ENCODE data around the gene CERS3. TPM values are rescaled to one million over a fixed set of nuclear protein-coding genes. Genes with fewer than 3 reads are reported as not detected.

The CERS3 gene
- total and polyA plus RNA-seq, 5 donors from 2014 or later: 0.12 to 0.17 TPM; not detected in 3

DNA sequence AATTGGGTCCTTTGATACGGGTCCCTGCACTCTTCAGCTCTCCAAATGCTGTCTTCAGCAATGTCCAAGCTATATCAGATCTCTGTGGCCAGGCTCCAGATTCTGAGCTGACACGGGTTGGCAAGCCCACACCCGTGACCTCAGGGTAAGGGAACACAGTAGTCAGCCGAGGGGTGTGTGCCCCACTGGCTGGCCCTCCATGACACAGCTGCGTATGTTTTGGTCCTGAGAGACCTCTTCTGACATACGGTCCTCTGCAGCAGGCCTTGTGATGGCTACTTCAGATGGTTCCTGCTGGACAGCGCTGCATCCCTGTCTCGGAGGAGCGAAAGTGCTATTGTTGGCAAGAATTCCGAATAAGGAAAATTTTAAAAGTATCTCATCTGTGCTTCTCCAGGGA lies 101.8 kb downstream of the CERS3 start:
- Mint-ChIP-seq H3K4me1 (no peaks in the 10 kb centered on the region), H3K27me3 (no peaks in the 10 kb centered on the region), H3K9me3 (peaks cover 0 to 21% (median 2%) of the 10 kb centered on the region in 7 donors), H3K4me3 (no peak overlapping the region), H3K36me3 (peaks cover 11% of the 10 kb centered on the region), H3K27ac (no peak overlapping the region)
- Histone ChIP-seq H3K27ac (ENCODE audit: insufficient read depth, low read length, poor library complexity, severe bottlenecking) (no peak overlapping the region), H3K36me3 (ENCODE audit: control insufficient read depth, insufficient read depth, low read length) (no peaks in the 10 kb centered on the region), H3K4me3 (ENCODE audit: low read depth, low read length) (no peak overlapping the region), H3K27me3 (ENCODE audit: control insufficient read depth, insufficient read depth, low read length) (no peaks in the 10 kb centered on the region), H3K4me1 (ENCODE audit: control insufficient read depth, insufficient read depth, low read length, poor library complexity, severe bottlenecking) (no peaks in the 10 kb centered on the region), H3K9me3 (ENCODE audit: control insufficient read depth in 2 of 2, low read length in 2 of 2) (peaks cover 5 to 8% of the 10 kb centered on the region in 2 experiments)
- DNase-seq (no peak), ATAC-seq (ENCODE audit: low read depth in 2 of 2) (no peak)

DNA sequence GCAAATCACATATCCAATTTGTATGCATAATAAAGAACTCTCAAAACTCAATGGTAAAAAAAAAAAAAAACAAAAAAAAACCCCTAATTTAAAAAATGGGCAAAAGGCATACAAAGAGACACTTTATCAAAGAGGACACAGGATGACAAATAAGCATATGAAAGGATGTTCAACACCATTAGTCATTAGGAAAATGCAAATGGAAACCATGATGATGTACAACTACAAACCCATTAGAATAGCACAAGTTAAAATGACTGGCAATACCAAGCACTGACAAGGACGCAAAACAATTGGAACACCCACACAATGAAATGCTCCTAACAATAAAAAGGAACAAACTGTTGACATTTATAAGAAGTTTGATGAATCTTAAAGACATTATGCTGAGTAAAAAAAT lies 123.6 kb downstream of the CERS3 start:
- Mint-ChIP-seq H3K36me3 (peaks cover 3% of the 10 kb centered on the region), H3K4me1 (no peaks in the 10 kb centered on the region), H3K27ac (no peak overlapping the region), H3K9me3 (peaks cover 0 to 8% (median 0%) of the 10 kb centered on the region in 7 donors), H3K4me3 (no peak overlapping the region), H3K27me3 (peaks cover 5% of the 10 kb centered on the region)
- no peaks in the 10 kb centered on the region for H3K36me3 ChIP-seq (ENCODE audit: control insufficient read depth, insufficient read depth, low read length)
- DNase-seq (no peak), ATAC-seq (ENCODE audit: low read depth in 2 of 2) (no peak)
- no peak overlapping the region for H3K4me3 ChIP-seq (ENCODE audit: low read depth, low read length)
- no peaks in the 10 kb centered on the region for H3K9me3 ChIP-seq (ENCODE audit: control insufficient read depth in 2 of 2, low read length in 2 of 2)
- no peaks in the 10 kb centered on the region for H3K4me1 ChIP-seq (ENCODE audit: control insufficient read depth, insufficient read depth, low read length, poor library complexity, severe bottlenecking)
- peaks cover under 1% of the 10 kb centered on the region for H3K27me3 ChIP-seq (ENCODE audit: control insufficient read depth, insufficient read depth, low read length)
- no peak overlapping the region for H3K27ac ChIP-seq (ENCODE audit: insufficient read depth, low read length, poor library complexity, severe bottlenecking)

DNA sequence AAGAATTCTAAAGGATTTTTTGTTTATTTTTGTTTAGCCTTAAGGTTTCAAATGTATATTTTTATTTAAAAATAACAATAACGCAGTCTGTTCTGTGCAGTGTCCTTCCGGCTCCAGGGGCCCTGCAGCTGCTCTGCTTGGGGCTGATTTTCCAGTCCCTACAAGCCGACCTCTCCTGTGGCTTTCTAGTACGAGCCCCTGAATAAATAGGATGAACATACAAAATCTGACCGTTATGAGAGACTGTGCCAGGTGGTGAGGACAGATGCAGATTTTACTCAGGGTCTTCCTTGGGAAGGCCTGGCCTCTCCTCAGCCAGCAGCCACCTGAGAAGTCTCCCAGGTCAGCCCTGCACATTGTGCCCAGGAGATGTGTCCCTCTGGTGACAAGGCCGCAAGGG lies 127.8 kb downstream of the CERS3 start:
- Histone ChIP-seq H3K27me3 (ENCODE audit: control insufficient read depth, insufficient read depth, low read length) (peaks cover 2% of the 10 kb centered on the region), H3K9me3 (ENCODE audit: control insufficient read depth in 2 of 2, low read length in 2 of 2) (no peaks in the 10 kb centered on the region), H3K36me3 (ENCODE audit: control insufficient read depth, insufficient read depth, low read length) (no peaks in the 10 kb centered on the region), H3K4me3 (ENCODE audit: low read depth, low read length) (no peak overlapping the region), H3K4me1 (ENCODE audit: control insufficient read depth, insufficient read depth, low read length, poor library complexity, severe bottlenecking) (no peaks in the 10 kb centered on the region), H3K27ac (ENCODE audit: insufficient read depth, low read length, poor library complexity, severe bottlenecking) (no peak overlapping the region)
- Mint-ChIP-seq H3K27me3 (peaks cover 18% of the 10 kb centered on the region), H3K4me3 (no peak overlapping the region), H3K4me1 (no peaks in the 10 kb centered on the region), H3K27ac (no peak overlapping the region), H3K9me3 (peaks cover 0 to 6% (median 0%) of the 10 kb centered on the region in 7 donors), H3K36me3 (peaks cover 3% of the 10 kb centered on the region)
- no peak for DNase-seq
- no peak for ATAC-seq (ENCODE audit: low read depth in 2 of 2)

DNA sequence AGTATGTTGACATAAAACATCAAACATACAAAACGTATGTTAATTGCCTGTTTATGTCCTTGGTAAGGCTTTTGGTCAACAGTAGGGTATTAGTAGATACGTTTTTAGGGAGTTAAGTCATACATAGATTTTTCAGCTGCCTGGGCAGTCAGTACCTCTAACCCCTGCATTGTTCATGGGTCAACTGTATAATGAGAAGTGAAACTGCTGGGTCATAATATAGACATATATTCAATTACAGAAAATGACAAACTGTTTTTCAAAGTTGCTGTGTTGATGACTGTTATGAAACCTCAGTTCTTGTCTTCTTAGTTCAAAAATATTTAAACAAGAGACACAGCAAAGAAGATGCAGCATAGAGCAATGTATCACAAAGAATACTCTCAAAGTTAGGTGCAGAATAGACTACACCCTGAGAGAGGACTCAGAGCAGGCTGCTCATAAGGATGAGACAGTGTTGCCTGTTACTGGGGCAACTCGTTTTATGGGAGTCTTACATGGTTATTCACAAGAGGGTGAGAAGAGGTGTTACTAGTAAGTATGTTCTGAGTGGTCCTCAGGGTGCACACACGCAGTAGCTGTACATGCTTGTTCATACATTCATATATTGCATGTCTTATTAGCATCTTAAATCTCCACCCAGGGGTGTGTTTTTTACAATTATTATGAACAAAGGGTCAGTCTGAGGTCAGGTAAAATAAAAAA lies 133.9 kb downstream of the CERS3 start:
- no peak overlapping the region for H3K27ac ChIP-seq (ENCODE audit: insufficient read depth, low read length, poor library complexity, severe bottlenecking)
- no peak overlapping the region for H3K4me3 ChIP-seq (ENCODE audit: low read depth, low read length)
- no peak for DNase-seq
- H3K27me3 Mint-ChIP-seq: peaks cover 22% of the 10 kb centered on the region
- H3K36me3 ChIP-seq (ENCODE audit: control insufficient read depth, insufficient read depth, low read length): no peaks in the 10 kb centered on the region
- no peaks in the 10 kb centered on the region for H3K9me3 ChIP-seq (ENCODE audit: control insufficient read depth in 2 of 2, low read length in 2 of 2)
- H3K27ac Mint-ChIP-seq: no peak overlapping the region
- H3K36me3 Mint-ChIP-seq: no peaks in the 10 kb centered on the region
- H3K4me1 Mint-ChIP-seq: no peaks in the 10 kb centered on the region
- no peak for ATAC-seq (ENCODE audit: low read depth in 2 of 2)
- H3K4me1 ChIP-seq (ENCODE audit: control insufficient read depth, insufficient read depth, low read length, poor library complexity, severe bottlenecking): no peaks in the 10 kb centered on the region
- no peak overlapping the region for H3K4me3 Mint-ChIP-seq
- no peaks in the 10 kb centered on the region for H3K27me3 ChIP-seq (ENCODE audit: control insufficient read depth, insufficient read depth, low read length)
- H3K9me3 Mint-ChIP-seq: no peaks in the 10 kb centered on the region

DNA sequence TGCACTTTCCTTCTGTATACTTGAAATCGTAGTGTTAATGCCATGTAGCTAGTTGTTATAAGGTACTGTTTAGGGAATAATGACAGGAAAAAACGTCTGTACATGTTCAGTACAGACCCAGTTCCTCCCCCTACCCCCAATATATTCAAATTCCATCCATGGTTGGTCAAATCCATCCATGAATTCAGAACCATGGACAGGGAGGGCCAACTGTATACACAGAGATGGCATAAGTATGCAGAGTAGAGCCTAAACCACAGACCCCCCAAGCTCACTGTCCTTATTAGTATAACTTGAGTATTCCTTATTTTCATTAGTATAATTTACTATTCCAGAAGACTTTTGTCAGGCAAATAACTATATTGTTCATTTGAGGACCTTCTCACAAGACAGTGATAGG lies 135.7 kb downstream of the CERS3 start:
- H3K4me1 Mint-ChIP-seq: no peaks in the 10 kb centered on the region
- ATAC-seq (ENCODE audit: low read depth in 2 of 2): no peak
- H3K4me1 ChIP-seq (ENCODE audit: control insufficient read depth, insufficient read depth, low read length, poor library complexity, severe bottlenecking): no peaks in the 10 kb centered on the region
- H3K27me3 Mint-ChIP-seq: peaks cover 20% of the 10 kb centered on the region
- no peak overlapping the region for H3K4me3 ChIP-seq (ENCODE audit: low read depth, low read length)
- no peak overlapping the region for H3K27ac Mint-ChIP-seq
- no peaks in the 10 kb centered on the region for H3K9me3 Mint-ChIP-seq
- H3K36me3 ChIP-seq (ENCODE audit: control insufficient read depth, insufficient read depth, low read length): no peaks in the 10 kb centered on the region
- no peak for DNase-seq
- H3K27me3 ChIP-seq (ENCODE audit: control insufficient read depth, insufficient read depth, low read length): peaks cover 1% of the 10 kb centered on the region
- H3K4me3 Mint-ChIP-seq: no peak overlapping the region
- H3K36me3 Mint-ChIP-seq: no peaks in the 10 kb centered on the region
- H3K27ac ChIP-seq (ENCODE audit: insufficient read depth, low read length, poor library complexity, severe bottlenecking): no peak overlapping the region
- H3K9me3 ChIP-seq (ENCODE audit: control insufficient read depth in 2 of 2, low read length in 2 of 2): no peaks in the 10 kb centered on the region

DNA sequence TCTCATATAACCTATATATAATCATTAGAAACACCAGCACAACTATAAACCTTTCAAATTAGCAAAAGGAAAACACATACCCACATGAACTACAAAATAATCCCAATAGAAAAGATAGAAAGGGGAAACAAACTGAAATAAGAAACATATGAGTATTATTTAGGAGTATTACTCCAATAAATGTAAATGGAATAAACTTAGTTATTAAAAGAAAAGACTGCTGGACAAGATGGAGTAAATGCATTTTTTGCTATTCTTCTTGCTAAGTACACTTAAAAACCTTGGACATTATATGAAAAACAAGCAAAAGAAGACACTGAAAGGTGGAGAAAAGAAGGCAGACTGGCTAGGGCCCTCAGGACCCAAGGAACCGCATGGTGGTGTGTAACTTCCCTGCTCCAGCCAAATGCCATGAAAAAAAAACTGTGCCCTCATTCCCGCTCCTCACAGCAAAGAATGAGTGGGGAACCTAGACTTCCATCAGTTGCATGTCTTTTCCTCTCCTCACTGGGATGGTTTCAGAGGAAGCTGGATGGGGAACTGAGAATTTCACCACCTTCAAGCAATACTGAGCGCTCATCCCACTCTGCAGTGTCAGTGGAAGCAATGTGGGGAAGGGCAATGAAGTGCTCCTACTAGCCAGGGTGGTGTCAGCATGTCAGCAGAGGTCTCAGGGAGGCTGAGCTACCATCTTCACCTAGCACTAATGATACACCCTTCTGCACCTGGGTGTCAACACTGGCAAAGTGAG lies 143.3 kb downstream of the CERS3 start:
- H3K27me3 ChIP-seq (ENCODE audit: control insufficient read depth, insufficient read depth, low read length): peaks cover 1% of the 10 kb centered on the region
- Mint-ChIP-seq H3K27me3 (peaks cover 12% of the 10 kb centered on the region), H3K4me1 (no peaks in the 10 kb centered on the region), H3K9me3 (peaks cover 0 to 22% (median 3%) of the 10 kb centered on the region in 7 donors), H3K36me3 (no peaks in the 10 kb centered on the region), H3K27ac (no peak overlapping the region), H3K4me3 (no peak overlapping the region)
- no peaks in the 10 kb centered on the region for H3K4me1 ChIP-seq (ENCODE audit: control insufficient read depth, insufficient read depth, low read length, poor library complexity, severe bottlenecking)
- peaks cover 2 to 10% of the 10 kb centered on the region in 2 experiments for H3K9me3 ChIP-seq (ENCODE audit: control insufficient read depth in 2 of 2, low read length in 2 of 2)
- no peak overlapping the region for H3K27ac ChIP-seq (ENCODE audit: insufficient read depth, low read length, poor library complexity, severe bottlenecking)
- H3K4me3 ChIP-seq (ENCODE audit: low read depth, low read length): no peak overlapping the region
- no peaks in the 10 kb centered on the region for H3K36me3 ChIP-seq (ENCODE audit: control insufficient read depth, insufficient read depth, low read length)
- no peak for DNase-seq
- ATAC-seq (ENCODE audit: low read depth in 2 of 2): no peak

DNA sequence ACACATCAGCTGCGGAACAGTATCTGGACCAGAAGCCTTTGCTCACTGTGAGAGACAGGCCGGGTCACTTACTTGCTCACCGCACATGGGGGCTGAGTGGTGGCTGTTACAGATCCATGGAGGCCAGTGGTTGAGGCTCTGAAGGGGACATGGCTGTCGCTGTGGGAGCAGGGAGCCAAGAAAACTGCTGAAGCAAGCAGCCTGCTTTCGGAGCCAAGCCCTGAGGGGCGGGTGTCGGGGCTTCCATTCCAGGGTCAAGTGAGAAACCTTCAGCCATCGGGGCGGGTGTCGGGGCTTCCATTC lies 144.7 kb downstream of the CERS3 start:
- H3K4me1 Mint-ChIP-seq: no peaks in the 10 kb centered on the region
- Histone ChIP-seq H3K27ac (ENCODE audit: insufficient read depth, low read length, poor library complexity, severe bottlenecking) (no peak overlapping the region), H3K27me3 (ENCODE audit: control insufficient read depth, insufficient read depth, low read length) (no peaks in the 10 kb centered on the region), H3K4me1 (ENCODE audit: control insufficient read depth, insufficient read depth, low read length, poor library complexity, severe bottlenecking) (no peaks in the 10 kb centered on the region), H3K4me3 (ENCODE audit: low read depth, low read length) (no peak overlapping the region), H3K9me3 (ENCODE audit: control insufficient read depth in 2 of 2, low read length in 2 of 2) (peaks cover 2 to 10% of the 10 kb centered on the region in 2 experiments), H3K36me3 (ENCODE audit: control insufficient read depth, insufficient read depth, low read length) (no peaks in the 10 kb centered on the region)
- ATAC-seq (ENCODE audit: low read depth in 2 of 2) (no peak), DNase-seq (no peak)
- H3K27me3 Mint-ChIP-seq: peaks cover 14% of the 10 kb centered on the region
- H3K4me3 Mint-ChIP-seq: no peak overlapping the region
- H3K27ac Mint-ChIP-seq: no peak overlapping the region
- H3K9me3 Mint-ChIP-seq: peaks cover 0 to 22% (median 5%) of the 10 kb centered on the region in 7 donors
- no peaks in the 10 kb centered on the region for H3K36me3 Mint-ChIP-seq
